SK-N-SH treated with all-trans-retinoic acid at 6 μM for 48 hours (cell line): Measurements from ENCODE around the gene CRHR1.

Source experiments
- ARNTL ChIP-seq: fragments of 450-650 bp; formaldehyde crosslinking; IDR thresholded peaks from 2 replicates; pipeline ENCODE4 v1.5.0; 2020; ENCODE audit warnings: low read depth, mild to moderate bottlenecking, moderate library complexity, borderline replicate concordance
- BACH2 ChIP-seq: fragments of 250-450 bp; sonication (Bioruptor Pico); IDR thresholded peaks from 2 replicates; pipeline ENCODE4 v1.9.0; 2021; ENCODE audit warnings: mild to moderate bottlenecking, borderline replicate concordance
- ESRRG ChIP-seq: fragments of 250-450 bp; sonication (Bioruptor Pico); IDR thresholded peaks from 2 replicates; pipeline ENCODE4 v1.6.1; 2021; ENCODE audit warnings: mild to moderate bottlenecking
- ISL1 ChIP-seq: fragments of 250-450 bp; sonication (Bioruptor Pico); IDR thresholded peaks from 2 replicates; pipeline ENCODE4 v2.1.2; 2022; ENCODE audit warnings: mild to moderate bottlenecking, moderate library complexity
- PPARA ChIP-seq: fragments of 250-450 bp; sonication (Bioruptor Pico); IDR thresholded peaks from 2 replicates; pipeline ENCODE4 v1.5.0; 2020; ENCODE audit warnings: mild to moderate bottlenecking, borderline replicate concordance
- RARB ChIP-seq: fragments of 250-450 bp; sonication (Bioruptor Pico); IDR thresholded peaks from 2 replicates; pipeline ENCODE4 v1.8.0; 2021; ENCODE audit warnings: mild to moderate bottlenecking, moderate library complexity
- SNAI2 ChIP-seq: fragments of 250-450 bp; sonication (Bioruptor Pico); IDR thresholded peaks from 2 replicates; pipeline ENCODE4 v1.5.0; 2020; ENCODE audit warnings: mild to moderate bottlenecking, moderate library complexity
- ZFP3 ChIP-seq: fragments of 250-450 bp; sonication (Bioruptor Pico); IDR thresholded peaks from 2 replicates; pipeline ENCODE4 v1.5.0; 2020; ENCODE audit warnings: mild to moderate bottlenecking, moderate library complexity
- ZNF8 ChIP-seq: fragments of 450-650 bp; formaldehyde crosslinking; IDR thresholded peaks from 2 replicates; pipeline ENCODE4 v1.5.0; 2020; ENCODE audit warnings: mild to moderate bottlenecking, moderate library complexity
- TF ChIP-seq, protein P1 (sequence below): fragments of 250-450 bp; sonication (Bioruptor Pico); IDR thresholded peaks from 2 replicates; pipeline ENCODE4 v1.8.0; 2020; ENCODE audit warnings: mild to moderate bottlenecking, moderate library complexity, borderline replicate concordance

GRCh38 chr17:45800816-45801215, 16.7 kb downstream of the CRHR1 start:
- TF ChIP-seq, protein P1, sequence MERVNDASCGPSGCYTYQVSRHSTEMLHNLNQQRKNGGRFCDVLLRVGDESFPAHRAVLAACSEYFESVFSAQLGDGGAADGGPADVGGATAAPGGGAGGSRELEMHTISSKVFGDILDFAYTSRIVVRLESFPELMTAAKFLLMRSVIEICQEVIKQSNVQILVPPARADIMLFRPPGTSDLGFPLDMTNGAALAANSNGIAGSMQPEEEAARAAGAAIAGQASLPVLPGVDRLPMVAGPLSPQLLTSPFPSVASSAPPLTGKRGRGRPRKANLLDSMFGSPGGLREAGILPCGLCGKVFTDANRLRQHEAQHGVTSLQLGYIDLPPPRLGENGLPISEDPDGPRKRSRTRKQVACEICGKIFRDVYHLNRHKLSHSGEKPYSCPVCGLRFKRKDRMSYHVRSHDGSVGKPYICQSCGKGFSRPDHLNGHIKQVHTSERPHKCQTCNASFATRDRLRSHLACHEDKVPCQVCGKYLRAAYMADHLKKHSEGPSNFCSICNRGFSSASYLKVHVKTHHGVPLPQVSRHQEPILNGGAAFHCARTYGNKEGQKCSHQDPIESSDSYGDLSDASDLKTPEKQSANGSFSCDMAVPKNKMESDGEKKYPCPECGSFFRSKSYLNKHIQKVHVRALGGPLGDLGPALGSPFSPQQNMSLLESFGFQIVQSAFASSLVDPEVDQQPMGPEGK (CRISPR knock-in tag): no peak
- no peak for TF ChIP-seq PPARA (CRISPR knock-in tag)
- TF ChIP-seq ARNTL (CRISPR knock-in tag): no peak
- no peak for TF ChIP-seq ESRRG (CRISPR knock-in tag)
- no peak for TF ChIP-seq ZFP3 (CRISPR knock-in tag)
- TF ChIP-seq BACH2 (CRISPR knock-in tag): no peak
- no peak for TF ChIP-seq RARB (CRISPR knock-in tag)
- TF ChIP-seq ZNF8 (CRISPR knock-in tag): no peak
- no peak for TF ChIP-seq ISL1
- TF ChIP-seq SNAI2 (CRISPR knock-in tag): no peak
